Ishikawa (cell line): ENCODE measurements around the gene AQP2.

Source experiments
- CEBPB ChIP-seq: IDR thresholded peaks from 2 replicates; pipeline ENCODE4 v1.6.1; 2012
- CREB1 ChIP-seq: IDR thresholded peaks from 2 replicates; pipeline ENCODE4 v1.6.1; 2012; ENCODE audit warnings: low read depth
- EGR1 ChIP-seq: IDR thresholded peaks from 2 replicates; pipeline ENCODE4 v1.6.1; 2012
- EP300 ChIP-seq: IDR thresholded peaks from 2 replicates; pipeline ENCODE4 v1.6.1; 2012; ENCODE audit warnings: borderline replicate concordance
- FOXM1 ChIP-seq: IDR thresholded peaks from 2 replicates; pipeline ENCODE4 v1.6.1; 2012; ENCODE audit warnings: low read depth, borderline replicate concordance
- NFIC ChIP-seq: IDR thresholded peaks from 2 replicates; pipeline ENCODE4 v1.6.1; 2012
- RAD21 ChIP-seq: IDR thresholded peaks from 2 replicates; pipeline ENCODE4 v1.6.1; 2012; ENCODE audit warnings: low read depth
- TAF1 ChIP-seq: IDR thresholded peaks from 2 replicates; pipeline ENCODE4 v1.6.1; 2012; ENCODE audit warnings: low read depth, mild to moderate bottlenecking
- TCF12 ChIP-seq: IDR thresholded peaks from 2 replicates; pipeline ENCODE4 v1.6.1; 2012; ENCODE audit warnings: low read depth
- TEAD4 ChIP-seq: IDR thresholded peaks from 2 replicates; pipeline ENCODE4 v1.6.1; 2012
- YY1 ChIP-seq: IDR thresholded peaks from 2 replicates; pipeline ENCODE4 v1.6.1; 2012; ENCODE audit warnings: low read depth
- ZBTB7A ChIP-seq: IDR thresholded peaks from 2 replicates; pipeline ENCODE4 v1.6.1; 2012; ENCODE audit warnings: low read depth
- TF ChIP-seq, protein P1 (sequence below): IDR thresholded peaks from 2 replicates; pipeline ENCODE4 v1.6.1; 2012
- TF ChIP-seq, protein P2 (sequence below): IDR thresholded peaks from 2 replicates; pipeline ENCODE4 v1.6.1; 2012; ENCODE audit warnings: low read depth, mild to moderate bottlenecking
- TF ChIP-seq, protein P3 (sequence below): IDR thresholded peaks from 2 replicates; pipeline ENCODE4 v1.6.1; 2012

Gene AQP2

DNA sequence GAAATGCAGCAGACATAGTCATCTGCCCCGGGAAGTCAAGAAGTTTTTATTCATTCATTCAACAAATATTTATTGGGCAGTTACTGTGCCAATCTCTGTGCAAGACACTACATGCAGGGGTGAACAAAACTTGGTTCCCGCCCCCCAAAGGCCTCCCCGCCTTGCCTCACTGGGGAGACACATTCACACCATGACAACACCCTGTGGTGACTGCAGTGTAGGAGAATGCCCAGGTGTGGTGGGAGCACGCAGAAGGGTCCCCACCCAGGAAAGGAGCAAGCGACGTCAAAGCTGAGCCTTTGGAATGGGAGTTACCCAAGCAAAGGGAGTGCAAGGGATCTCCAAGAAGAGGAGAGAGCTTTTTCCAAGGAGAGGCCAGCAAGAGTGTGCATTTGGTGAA lies 20.6 kb downstream of the AQP2 start:
- TF ChIP-seq, protein P1, sequence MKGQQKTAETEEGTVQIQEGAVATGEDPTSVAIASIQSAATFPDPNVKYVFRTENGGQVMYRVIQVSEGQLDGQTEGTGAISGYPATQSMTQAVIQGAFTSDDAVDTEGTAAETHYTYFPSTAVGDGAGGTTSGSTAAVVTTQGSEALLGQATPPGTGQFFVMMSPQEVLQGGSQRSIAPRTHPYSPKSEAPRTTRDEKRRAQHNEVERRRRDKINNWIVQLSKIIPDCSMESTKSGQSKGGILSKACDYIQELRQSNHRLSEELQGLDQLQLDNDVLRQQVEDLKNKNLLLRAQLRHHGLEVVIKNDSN, result no peak
- no peak for TF ChIP-seq FOXM1
- no peak for TF ChIP-seq CEBPB
- no peak for TF ChIP-seq NFIC
- TF ChIP-seq YY1, result no peak
- TF ChIP-seq RAD21, result no peak

DNA sequence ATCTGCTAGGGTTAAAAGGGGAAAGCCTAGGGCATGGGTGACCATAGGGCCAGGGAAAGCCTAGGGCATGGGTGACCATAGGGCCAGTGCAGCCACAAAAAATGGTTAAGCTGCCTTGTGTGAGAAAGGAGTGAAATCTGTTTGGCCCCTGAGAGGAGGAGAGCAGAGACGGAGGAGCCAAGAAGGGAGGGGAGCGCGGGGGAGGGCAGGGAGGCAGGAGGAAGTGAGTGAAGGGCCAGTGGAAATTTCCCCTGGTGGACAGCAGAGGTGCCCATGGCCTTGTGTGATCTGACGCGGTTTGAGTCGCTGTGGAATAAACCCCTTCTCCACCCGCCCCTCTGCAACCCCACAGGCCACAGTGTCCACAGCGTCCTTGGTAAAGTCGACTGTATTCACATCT lies 21.6 kb downstream of the AQP2 start:
- TF ChIP-seq ZBTB7A (no peak), FOXM1 (no peak), EP300 (no peak), CREB1 (no peak), YY1 (no peak), CEBPB (no peak), EGR1 (no peak), NFIC (no peak), TCF12 (no peak), TEAD4 (no peak), RAD21 (no peak), TAF1 (no peak)
- TF ChIP-seq, protein P2, sequence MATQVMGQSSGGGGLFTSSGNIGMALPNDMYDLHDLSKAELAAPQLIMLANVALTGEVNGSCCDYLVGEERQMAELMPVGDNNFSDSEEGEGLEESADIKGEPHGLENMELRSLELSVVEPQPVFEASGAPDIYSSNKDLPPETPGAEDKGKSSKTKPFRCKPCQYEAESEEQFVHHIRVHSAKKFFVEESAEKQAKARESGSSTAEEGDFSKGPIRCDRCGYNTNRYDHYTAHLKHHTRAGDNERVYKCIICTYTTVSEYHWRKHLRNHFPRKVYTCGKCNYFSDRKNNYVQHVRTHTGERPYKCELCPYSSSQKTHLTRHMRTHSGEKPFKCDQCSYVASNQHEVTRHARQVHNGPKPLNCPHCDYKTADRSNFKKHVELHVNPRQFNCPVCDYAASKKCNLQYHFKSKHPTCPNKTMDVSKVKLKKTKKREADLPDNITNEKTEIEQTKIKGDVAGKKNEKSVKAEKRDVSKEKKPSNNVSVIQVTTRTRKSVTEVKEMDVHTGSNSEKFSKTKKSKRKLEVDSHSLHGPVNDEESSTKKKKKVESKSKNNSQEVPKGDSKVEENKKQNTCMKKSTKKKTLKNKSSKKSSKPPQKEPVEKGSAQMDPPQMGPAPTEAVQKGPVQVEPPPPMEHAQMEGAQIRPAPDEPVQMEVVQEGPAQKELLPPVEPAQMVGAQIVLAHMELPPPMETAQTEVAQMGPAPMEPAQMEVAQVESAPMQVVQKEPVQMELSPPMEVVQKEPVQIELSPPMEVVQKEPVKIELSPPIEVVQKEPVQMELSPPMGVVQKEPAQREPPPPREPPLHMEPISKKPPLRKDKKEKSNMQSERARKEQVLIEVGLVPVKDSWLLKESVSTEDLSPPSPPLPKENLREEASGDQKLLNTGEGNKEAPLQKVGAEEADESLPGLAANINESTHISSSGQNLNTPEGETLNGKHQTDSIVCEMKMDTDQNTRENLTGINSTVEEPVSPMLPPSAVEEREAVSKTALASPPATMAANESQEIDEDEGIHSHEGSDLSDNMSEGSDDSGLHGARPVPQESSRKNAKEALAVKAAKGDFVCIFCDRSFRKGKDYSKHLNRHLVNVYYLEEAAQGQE, result no peak
- TF ChIP-seq, protein P1, result no peak
- TF ChIP-seq, protein P3, sequence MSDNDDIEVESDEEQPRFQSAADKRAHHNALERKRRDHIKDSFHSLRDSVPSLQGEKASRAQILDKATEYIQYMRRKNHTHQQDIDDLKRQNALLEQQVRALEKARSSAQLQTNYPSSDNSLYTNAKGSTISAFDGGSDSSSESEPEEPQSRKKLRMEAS, result no peak

DNA sequence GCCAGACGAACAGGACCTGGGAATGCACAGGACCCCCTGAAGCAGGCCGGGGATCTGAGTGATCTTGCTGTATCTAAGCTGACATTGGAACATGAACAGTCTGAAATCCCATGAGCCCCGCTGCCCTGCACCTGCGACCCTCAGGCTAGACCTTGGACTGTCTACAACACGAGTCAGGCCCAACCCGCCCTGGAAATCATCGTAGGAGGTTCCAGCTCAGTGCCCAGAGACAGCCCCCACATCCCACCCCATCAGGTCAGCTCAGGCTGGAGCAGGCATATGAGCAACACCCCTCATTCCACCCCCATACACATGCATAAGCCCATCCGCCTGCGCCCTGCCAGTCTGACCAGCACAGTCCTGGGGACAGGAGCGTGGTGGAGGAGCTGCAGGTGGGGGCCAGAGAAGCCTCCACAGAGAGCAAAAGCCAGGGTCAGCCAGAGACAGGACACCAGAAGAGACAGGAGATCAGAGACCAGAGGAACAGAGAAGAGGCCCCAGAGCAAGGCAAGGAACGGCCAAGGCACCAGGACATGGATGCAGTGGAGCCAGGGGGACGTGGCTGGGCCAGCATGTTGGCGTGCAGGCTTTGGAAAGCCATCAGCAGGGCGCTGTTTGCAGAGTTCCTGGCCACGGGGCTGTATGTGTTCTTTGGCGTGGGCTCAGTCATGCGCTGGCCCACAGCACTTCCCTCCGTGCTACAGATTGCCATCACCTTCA lies 22.3 kb downstream of the AQP2 start, which contains the start of gene AQP6:
Gene AQP6, plus strand, starts transcription at position 307 of the 720 bp plus-strand sequence. Its CDS starts 227 bp downstream, at position 534.
- TF ChIP-seq FOXM1 (no peak), YY1 (no peak), NFIC (no peak), TCF12 (no peak), ZBTB7A (no peak), TAF1 (no peak), CEBPB (no peak), CREB1 (no peak), EGR1 (no peak), TEAD4 (no peak), EP300 (no peak), RAD21 (no peak)
- TF ChIP-seq, protein P2, result no peak
- TF ChIP-seq, protein P1, result no peak
- TF ChIP-seq, protein P3, result no peak

DNA sequence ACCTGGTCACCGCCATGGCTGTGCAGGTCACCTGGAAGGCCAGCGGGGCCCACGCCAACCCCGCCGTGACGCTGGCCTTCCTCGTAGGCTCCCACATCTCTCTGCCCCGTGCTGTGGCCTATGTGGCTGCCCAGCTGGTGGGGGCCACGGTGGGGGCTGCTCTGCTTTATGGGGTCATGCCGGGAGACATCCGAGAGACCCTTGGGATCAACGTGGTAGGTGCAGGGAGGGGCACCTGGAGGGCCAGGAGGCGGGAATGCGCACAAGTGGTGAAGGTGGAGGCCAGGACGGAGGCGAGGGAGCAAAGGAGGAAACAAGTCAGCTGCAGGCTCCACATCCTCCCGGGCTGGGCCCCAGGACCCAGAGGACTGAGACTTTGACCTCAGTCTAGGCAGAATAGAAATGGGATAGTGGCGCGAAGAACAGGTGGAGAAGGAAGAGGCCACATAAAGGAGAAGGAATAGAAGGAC lies 22.9 kb downstream of the AQP2 start:
- TF ChIP-seq YY1 (no peak), CEBPB (no peak), NFIC (no peak), ZBTB7A (no peak), TCF12 (no peak), EP300 (no peak), TAF1 (no peak), CREB1 (no peak), EGR1 (no peak)
- TF ChIP-seq, protein P1, result no peak
- TF ChIP-seq, protein P3, result no peak
